Right renal cortex interstitium (tissue), 3 donors: ENCODE measurements around the gene NAALADL2. TPM values are rescaled to one million over a fixed set of nuclear protein-coding genes. Genes with fewer than 3 reads are reported as not detected.

ENCODE experiments used
- DNase-seq, 3 donors: peaks; one replicate each; pipeline ENCODE4 v3.0.0-alpha.2; 2013; ENCODE audit warnings: low read depth in 3 of 3, low spot score in 2 of 3
- polyA plus RNA-seq, 3 donors: library from polyadenylated mRNA; unstranded; fragments of 120-200 nt; gene quantifications; one replicate each; pipeline ENCODE4 v1.2.1, GENCODE V29; 2013; ENCODE audit not compliant: insufficient read length in 3 of 3

The NAALADL2 gene
- 10 to 100 TPM; 18.2 to 22.0 (median 20.4) TPM for polyA plus RNA-seq

DNA sequence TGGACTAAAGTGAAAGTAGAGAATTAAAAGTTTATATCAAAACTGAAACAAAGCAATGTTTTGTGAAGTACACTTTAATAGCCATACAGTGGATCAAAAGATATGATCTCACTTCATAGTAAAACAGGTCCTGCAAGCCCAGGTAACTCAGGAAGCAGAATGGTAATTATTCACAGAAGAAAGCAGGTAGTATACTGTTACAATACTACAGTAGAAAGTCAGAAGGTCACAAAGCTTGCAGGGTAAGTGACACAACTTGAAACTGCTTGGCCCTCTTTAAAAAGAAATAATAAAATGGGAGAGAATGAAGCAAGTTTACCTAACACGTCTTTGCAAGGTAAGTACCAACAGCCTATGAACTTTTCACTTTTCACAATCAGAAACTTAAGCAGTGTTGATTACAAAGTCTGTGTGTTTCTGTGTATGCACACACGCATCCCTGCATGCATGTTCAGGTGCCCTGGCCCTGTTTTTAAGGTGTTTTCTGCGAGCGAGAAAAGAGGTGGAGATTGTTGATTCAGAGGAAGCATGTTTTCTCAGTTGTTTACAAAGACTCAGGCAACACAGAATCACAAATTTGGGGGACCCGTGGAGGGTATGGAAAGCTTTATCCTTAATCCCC, at the start of gene NAALADL2:
Gene NAALADL2, plus strand, starts transcription at position 221 of the 622 bp plus-strand sequence.
- peak in 2 of 3 donors; percentile 13 to 20 for DNase-seq

DNA sequence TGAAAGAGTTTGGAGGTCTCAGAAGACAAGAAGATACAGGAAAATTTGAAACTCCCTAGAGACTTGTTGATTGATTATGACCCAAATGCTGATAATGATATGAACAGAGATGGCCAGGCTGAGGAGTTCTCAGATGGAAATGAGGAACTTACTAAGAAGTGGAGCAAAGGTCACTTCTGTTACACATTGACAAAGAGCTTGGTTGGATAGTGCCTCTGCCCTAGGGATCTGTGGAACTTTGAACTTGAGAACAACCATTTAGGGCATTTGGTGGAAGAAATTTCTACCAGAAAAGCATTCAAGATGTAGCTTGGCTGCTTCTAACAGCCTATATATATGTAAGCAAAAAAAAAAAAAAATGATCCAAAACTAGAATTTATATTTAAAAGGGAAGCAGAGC, 48.9 kb upstream of the NAALADL2 start:
- DNase-seq, result no peak

DNA sequence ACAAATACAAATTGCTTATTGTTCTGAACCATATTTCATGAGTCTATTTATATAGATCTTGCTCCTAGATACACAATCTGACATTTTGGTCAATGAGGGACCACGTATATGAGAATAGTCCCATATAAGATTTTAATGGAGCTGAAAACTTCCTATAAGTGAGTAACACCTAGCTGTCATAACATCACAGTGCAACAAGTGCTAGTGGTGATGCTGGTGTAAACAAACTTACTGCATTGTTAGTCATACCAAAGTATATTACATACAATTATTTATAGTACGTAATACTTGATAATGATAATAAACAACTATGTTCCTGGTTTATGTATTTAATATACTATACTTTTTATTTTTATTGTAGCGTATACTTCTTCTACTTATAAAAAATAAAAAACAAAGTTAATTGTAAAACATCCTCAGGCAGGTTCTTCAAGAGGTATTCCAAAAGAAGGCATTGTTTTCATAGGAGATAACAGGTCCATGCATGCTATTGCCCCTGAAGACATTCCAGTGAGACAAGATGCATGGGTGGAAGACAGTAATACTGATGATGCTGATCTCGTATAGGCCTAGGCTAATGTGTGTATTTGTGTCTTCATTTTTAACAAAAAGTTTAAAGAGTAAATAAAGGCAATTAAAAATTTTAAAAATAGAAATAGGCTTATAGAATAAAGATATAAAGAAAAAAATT, 46.8 kb upstream of the NAALADL2 start:
- DNase-seq, result no peak

DNA sequence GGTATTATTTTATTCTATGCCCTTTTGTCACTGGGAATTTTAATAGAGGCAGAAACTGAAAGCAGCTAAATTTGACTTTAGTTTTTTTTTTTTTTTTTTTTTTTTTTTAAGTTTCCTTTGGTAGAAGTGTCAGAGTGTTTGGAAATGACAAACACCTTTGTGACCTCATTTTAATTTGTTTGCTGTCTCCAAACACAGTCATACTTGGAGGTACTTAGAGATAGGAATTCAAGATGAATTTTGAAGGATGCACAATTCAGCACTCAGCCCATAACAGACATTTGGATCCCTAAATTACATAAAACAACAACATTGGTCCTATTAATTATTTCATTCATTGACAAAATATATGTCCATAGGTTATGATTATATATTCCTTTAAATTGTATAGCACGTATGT, 43.4 kb upstream of the NAALADL2 start:
- DNase-seq, result no peak

DNA sequence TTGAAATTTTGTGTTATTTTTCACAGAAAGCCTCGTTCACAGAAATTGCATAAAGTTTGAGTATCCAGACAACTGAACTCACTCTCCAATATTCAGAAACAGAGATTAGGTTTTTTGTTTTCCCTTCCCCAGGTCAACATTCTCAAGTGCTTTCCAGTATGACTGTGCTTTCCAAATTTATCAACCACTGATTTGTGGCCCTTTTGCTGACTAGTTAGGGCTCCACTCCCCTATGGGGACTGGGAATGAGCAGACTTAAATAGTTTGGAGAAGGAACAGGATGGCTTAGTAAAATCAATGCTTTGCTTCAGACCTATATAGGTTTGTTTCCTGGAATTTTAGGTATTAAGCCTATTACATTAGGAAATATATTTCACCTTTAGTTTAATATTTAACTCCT, 38.2 kb upstream of the NAALADL2 start:
- DNase-seq, result no peak

DNA sequence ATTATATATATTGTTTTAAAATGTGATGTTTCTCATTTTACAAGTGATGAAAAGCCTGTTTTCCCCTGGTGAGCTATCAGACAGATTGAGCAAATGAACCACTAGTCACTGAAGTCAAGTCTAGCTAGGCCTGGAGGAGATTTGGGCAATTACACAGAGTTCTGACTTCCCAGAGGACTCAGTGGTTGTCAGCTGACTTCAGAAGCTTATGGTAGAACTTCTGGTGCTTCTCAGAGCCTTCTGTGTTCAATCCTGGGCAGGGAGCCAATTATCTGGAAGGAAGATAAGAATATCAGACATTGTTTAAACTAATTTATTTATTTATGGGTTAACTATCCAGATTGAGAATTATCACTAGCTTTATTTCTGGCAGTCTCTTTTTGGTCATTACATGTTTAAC, 37.7 kb upstream of the NAALADL2 start:
- DNase-seq, result no peak

DNA sequence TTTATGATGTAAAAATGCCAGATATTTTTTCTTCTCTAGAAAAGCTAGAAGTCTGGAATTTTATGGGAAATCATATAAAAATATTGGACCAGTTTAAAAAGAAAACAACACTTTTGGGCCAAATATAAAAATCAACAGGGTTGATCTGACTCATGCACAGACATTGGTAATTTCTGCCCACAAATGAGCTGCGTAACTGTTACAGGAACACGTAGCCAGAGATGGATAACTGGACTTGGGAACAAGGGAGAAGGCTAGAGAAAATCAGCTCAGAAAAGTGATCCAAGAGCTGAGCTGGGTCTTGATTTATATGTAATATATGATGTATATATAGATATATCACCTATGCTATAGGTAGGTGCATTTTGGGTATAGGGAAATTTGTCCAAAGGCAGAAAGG, 36.8 kb upstream of the NAALADL2 start:
- no peak for DNase-seq

DNA sequence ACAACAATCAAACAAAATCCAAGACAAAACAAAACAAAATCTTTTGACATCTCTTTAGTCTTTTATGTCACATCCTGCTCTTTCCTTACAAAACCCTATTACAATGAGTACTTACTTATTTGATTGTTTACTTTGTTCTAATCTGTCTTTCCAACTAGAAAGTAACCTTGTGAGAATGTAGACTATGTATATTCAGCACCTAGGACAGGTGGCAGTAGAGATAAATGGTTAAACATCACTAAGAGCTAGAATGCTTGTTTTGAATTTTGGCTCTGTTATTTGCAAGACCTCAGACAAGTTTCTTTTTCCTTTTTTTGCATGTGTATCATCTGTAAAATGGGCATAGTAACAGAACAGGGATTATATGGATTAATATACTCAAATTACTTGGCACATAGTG, 33.1 kb upstream of the NAALADL2 start:
- DNase-seq, result no peak

DNA sequence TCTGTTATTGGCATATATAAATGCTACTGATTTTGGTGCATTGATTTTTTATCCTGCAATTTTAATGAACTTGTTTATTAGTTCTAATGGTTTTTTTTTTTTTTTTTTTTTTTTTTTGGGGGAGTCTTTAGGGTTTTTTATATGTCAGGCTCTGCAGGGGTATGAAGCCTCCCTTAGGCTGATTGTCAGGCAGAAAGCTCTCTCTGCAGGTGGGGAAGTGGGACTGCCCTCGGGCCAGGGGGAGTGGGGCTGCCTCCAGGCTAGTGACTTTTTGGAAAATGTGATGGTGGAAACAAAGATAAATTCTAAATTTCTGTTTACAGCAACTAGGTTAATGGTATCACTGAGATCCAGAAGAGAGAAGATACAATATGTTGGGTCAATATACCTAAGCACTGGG, 14.4 kb upstream of the NAALADL2 start:
- no peak for DNase-seq

DNA sequence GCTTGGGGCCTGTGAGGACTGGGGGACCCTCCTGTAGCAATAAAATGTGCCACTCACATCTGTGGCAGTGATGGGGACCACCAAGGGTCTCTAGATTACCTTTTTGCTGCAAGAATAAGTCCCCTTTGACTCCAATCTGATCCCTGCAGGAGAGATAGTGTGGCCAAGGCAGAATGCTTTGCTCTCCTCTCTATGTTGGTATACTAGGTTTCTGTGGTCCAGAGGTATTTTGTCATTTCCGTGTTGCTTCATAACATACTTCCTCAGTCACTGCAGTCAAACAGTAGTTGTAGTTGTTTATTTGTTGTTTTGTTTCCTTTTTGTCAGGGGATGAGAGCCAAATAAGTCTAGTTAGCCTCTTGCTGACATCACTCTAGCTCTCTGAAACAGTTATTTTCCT, 13.1 kb upstream of the NAALADL2 start:
- DNase-seq, result no peak

DNA sequence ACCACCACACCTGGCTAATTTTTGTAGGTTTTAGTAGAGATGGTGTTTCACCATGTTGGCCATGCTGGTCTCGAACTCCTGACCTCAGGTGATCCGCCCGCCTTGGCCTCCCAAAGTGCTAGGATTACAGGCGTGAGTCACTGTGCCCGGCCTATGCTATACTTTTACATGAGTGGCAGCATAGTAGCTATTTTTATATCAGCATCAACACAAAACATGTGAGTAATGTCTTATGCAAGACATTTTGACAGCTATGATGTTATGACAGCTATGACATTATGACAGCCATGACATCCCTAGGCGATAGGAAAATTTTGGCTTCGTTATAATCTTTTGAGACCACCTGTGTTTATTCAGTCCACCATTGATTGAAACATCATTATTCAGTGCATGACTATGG, 4.1 kb upstream of the NAALADL2 start:
- DNase-seq, result no peak

DNA sequence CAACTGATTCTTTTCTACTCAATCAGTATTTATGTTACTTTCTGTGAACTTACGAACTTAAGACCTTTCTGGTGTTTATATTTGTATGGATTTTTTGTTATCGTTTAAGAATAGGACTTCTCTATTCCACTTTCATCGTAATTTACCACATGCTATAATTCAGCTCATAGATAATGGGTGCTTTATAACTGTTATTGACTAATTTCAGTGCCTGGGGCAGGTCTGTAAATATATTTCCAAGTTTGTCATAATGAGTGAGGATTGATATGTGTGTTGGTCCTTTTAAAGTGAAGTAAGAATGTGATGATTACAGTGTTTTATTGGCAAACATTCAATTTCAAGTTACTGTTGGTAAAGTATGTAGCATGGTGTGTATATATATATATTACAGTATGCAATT, 1.8 kb upstream of the NAALADL2 start:
- DNase-seq, result no peak

DNA sequence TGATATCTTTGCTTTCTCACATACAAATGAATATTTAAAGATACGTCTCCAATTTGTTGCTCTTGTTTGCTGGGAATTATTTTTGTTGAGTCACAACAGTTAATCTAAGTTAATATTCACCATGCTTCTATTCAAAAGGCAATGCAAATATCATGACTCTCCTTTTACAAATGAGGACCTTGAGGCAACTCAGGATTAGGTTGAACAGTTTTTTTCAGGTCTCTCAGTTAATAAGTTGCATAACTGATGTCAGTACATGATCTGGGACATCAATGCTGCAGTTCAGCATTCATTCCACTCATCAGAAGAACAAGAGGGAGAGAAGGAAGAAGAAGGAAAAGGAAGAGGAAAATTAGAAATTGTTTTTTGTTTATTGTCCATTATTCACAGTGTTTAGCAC, 781 bp upstream of the NAALADL2 start:
- DNase-seq, result no peak

DNA sequence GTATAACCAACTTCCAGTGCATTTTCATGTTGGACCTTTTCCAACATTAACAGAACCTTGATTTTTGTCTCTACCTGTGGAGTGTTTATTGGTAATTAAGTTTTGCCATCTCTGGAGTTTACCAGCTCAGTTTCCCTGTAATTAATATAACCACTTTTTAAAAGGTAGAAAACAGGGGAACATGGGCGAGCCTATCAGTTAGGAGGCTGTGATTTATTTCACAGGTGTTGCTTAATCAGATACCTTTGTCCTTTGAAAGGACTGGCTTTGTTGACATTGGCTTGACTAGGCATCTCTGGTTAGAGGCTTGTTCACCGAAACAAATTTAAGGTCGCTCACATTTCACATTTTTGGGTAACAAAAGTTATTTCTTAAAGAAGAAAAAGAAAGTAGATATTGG, 622 bp downstream of the NAALADL2 start:
- no peak for DNase-seq

DNA sequence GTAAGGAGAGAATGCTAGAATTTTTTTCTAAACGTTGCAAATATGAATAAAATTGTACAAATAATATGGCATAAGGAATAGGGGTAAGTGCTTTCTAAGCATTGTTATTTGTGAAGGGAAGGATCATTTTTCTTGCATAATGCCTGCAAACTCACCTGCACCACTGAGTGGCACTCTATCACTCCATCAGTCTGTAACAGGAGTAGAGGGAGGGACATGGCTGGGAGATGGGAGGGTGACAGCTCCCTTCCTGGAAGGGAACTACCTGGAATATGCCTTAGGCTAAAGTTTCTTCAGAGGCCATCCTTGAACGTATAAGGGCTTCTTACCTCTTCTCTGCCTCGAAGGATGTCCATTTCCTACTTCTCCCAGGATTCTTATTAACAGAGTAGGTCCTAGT, 3.0 kb downstream of the NAALADL2 start:
- DNase-seq, result no peak

DNA sequence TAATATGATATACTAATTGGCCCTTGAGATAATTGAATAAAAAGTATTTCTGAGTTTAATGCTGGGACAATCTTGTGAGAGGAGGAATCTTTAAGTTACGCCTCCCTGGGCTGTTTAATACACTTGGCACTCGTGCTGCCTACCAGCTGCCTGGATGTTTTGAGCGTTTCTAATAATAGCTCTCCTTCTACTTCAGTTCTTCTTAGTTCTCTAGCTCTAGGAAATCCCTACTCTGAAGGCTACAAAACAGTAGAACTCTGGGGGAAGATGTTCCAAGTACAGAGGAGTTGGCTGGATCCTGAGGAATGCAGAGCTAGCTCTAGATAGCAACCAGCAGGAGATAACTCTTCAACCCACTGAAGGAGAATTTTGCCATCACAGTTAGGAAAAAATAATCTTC, 3.5 kb downstream of the NAALADL2 start:
- DNase-seq, result no peak

DNA sequence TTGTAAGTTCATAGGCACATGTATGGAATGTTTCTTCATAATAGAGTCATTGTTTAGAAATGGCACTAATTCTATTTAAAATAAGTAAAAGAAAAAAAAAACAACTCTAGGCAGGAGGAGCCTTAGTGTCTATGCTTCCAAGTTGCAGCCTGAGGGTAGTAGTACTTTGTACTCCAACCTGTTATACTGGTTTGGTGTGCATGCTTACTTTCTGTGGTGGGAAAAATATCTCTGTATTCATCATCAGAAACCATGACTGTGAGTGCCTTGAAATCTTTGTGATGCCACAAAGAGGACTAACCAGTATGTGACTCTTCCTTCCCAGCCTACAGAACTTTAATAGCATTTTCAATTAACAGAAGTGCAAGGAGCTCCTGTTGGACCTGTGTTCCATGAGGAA, 4.4 kb downstream of the NAALADL2 start:
- DNase-seq, result no peak

DNA sequence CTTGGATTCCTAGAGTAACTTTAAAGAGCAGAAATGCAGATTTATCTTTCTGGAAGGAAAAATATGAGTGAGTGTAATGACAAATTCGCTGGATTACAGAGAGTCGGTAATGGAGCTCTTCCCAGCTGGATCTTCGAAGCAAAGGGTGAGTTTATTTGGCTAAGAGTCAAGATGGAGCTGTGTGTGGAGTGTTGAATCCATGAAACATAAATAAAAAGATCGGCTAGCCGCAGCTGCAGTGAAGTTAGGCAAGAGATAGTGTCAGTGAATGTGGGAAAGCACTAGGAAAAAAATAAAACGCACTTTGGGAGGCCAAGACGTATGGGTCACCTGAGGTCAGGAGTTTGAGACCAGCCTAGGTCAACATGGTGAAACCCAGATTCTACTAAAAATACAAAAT, 10.3 kb downstream of the NAALADL2 start:
- no peak for DNase-seq

DNA sequence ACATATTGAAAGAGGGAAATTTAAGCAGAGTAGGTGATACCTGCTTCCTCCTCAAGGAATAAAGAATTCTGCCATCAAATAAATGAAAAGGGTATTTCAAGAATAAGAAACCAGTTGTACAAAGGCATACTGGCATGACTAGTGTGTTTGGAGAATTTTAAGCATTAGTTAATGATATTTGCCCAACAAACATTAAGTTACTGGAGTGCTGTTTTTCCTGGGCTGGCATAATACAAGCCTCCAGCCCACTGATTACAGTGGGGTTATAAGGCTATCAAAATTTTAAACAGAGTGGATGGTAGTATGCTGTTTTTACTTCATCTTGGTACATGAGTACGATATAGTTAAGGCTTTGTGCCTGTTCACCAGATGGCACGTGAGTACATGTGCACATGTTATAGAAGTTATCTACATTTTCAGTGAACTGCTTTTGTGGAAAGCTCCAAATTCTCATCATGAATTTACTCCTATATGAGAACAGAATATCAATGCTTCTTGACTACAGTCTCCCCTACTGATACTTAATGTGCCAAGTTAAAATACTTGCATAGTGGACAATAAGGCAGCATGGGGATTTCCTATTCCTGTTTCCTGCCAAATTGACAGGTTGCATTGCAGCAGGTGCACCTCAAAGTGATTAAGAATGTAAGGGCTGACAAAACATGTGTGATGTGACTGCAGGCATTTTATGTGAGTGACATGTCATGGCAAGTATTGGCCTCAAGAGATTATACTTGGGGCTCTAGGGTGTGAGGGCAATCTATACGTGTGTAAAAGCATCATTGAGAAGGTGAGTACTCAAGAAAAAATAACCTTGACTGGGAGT, 14.9 kb downstream of the NAALADL2 start:
- DNase-seq, result no peak

DNA sequence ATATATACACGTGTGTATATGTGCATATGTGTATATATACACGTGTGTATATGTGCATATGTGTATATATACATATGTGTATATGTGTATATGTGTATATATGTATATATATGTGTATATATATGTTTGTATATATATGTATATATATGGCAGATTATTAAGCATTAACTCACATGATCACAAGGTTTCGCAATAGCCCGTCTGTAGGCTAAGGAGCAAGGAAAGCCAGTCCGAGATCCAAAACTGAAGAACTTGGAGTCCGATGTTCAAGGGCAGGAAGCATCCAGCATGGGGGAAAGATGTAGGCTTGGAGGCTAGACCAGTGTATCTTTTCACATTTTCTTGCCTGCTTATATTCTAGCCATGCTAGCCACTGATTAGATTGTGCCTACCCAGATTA, 23.7 kb downstream of the NAALADL2 start:
- DNase-seq, result no peak

DNA sequence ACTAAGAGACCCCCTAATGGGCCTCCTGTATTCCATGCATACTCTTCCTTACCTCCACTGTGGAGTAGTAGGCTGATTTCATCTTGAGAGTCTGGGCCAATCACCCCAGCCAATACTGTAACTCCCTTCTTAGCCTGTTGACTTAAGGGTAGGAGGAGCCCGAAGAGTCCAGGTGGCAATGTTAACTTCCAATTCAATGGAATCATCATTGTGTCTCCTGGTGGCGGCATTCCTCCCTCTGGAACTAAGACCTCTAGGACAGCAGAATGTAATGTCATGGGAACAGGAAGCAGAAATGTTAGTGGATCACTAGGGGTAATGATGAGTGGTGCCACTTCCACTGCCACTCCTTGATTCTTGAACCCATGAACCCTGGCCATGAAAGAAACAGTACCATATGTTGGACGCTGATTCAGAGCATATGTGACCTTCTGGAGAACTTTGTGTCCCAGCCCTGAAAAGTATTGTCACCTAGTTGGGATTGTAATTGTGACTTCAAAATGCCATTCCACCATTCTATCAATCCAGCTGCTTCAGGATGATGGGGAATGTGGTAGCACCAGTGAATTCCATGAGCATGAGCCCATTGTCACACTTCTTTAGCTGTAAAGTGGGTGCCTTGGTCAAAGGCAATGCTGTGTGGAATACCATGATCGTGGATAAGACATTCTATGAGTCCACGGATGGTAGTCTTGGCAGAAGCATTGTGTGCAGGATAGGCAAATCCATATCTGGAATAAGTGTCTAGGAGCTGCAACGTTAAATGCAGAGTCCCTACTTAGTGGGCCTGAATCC, 24.9 kb downstream of the NAALADL2 start:
- DNase-seq, result no peak
